Heart left ventricle (tissue), 16 donors: ENCODE measurements around the gene GJD4. TPM values are rescaled to one million over a fixed set of nuclear protein-coding genes. Genes with fewer than 3 reads are reported as not detected.

Experiments
- ATAC-seq, 4 donors: fragments of 200-7000 bp; cut with Tn5 transposase; one replicate each; pipeline ENCODE4 v1.9.1; 2020 to 2022; ENCODE audit warnings: moderate library complexity in 4 of 4, mild to moderate bottlenecking in 3 of 4, moderate number of reproducible peaks in 1 of 4
- DNase-seq, 5 donors: peaks; one replicate each; pipeline ENCODE4 v3.0.0-alpha.2; 2020
- H3K27ac ChIP-seq, 12 donors: fragments of 200-600 bp; sonication (generic) in 4 of 12; one replicate each; pipeline versions ENCODE4 v1.5.0 to v1.8.0; 2016 to 2022; ENCODE audit warnings: mild to moderate bottlenecking in 2 of 12
- H3K27me3 ChIP-seq, 9 donors: fragments of 200-600 bp; sonication (generic) in 2 of 9; one replicate each; pipeline versions ENCODE4 v1.5.1 to v1.8.0; 2016 to 2022; ENCODE audit warnings: mild to moderate bottlenecking in 3 of 9
- H3K36me3 ChIP-seq, 9 donors: fragments of 200-600 bp; sonication (generic) in 2 of 9; one replicate each; pipeline versions ENCODE4 v1.5.0 to v1.8.0; 2018 to 2022; ENCODE audit warnings: mild to moderate bottlenecking in 2 of 9
- H3K4me1 ChIP-seq, 12 donors: fragments of 200-600 bp; sonication (generic) in 4 of 12; one replicate each; pipeline versions ENCODE4 v1.5.0 to v1.8.0; 2016 to 2022; ENCODE audit warnings: mild to moderate bottlenecking in 3 of 12
- H3K4me3 ChIP-seq, 12 donors: fragments of 200-600 bp; sonication (generic) in 4 of 12; one replicate each; pipeline versions ENCODE4 v1.5.0 to v1.8.0; 2017 to 2022; ENCODE audit warnings: mild to moderate bottlenecking in 9 of 12, moderate library complexity in 4 of 12
- H3K9me3 ChIP-seq, 12 donors: fragments of 200-600 bp; sonication (generic) in 4 of 12; one replicate each; pipeline versions ENCODE4 v1.5.0 to v1.8.0; 2016 to 2022; ENCODE audit warnings: mild to moderate bottlenecking in 1 of 12
- CTCF ChIP-seq, 12 donors: fragments of 200-600 bp; sonication (generic) in 4 of 12; IDR thresholded peaks; one replicate each; pipeline versions ENCODE4 v1.5.0 to v1.8.0; 2018 to 2022; ENCODE audit warnings: antibody characterized with exemption in 12 of 12, mild to moderate bottlenecking in 5 of 12
- POLR2A ChIP-seq, 2 donors: fragments of 450-650 bp; IDR thresholded peaks; one replicate each; pipeline ENCODE4 v1.6.1; 2017; ENCODE audit warnings: antibody characterized with exemption in 2 of 2, mild to moderate bottlenecking in 2 of 2, moderate library complexity in 2 of 2
- WGBS, 4 donors: extraction: QIAGEN DNeasy Blood & Tissue Kit in 2 of 4; methylation state at CpG; one replicate each; pipeline versions ENCODE4 v1.1.5 to v1.1.7; 2013 to 2018; 5-methylcytosine and 5-hydroxymethylcytosine counted together
- intact Hi-C, 10 donors: fragments of 100-400 bp; cut with DNase I; formaldehyde crosslinking; loops; one replicate each; pipeline versions ENCODE4 v1.11.1 to v1.14.2; 2022
- polyA plus RNA-seq, 2 donors: library from polyadenylated mRNA; stranded (reverse); fragments of 200-250 nt; gene quantifications; one replicate each; pipeline ENCODE4 v1.2.3, GENCODE V29; 2013
- total RNA-seq, 9 donors: library from RNA; depleted of rRNA in 2 of 9; stranded (reverse); fragments of >200 nt in 2 of 9; fragmentation: NEBNext Ultra II Directional in 3 of 9; extraction: Animal tissue kit (Norgen Biotek cat#: 25700) in 3 of 9; gene quantifications; one replicate each; pipeline versions ENCODE4 v1.1.0 to v1.2.4, GENCODE V29; 2016 to 2023
- donor health status: ischemic (EF 13 %, LVEDD 7.1; RV severe dilation, severe dysfunction).
- donor health status: healthy with polysubstance abuse.
- donor health status: DM: no; HTN: yes; CAD: no.
- donor health status: DM: no; HTN: no; CAD: no.
- donor health status: ischemic (EF 25% LVEDD 6.9; RV normal size, moderate dysfunction).
- donor health status: ischemic (EF 25% LVEDD 5.7; RV mildly dilated, moderate dysfunction).
- donor health status: healthy.
- donor health status: DM: yes; HTN: yes; CAD: no.
- donor health status: ischemic (EF 35%, LVEDD 5.7; RV mildly dilated, moderate dysfunction).
- donor health status: nonischemic (EF 11% LVEDD 7.7; RV severe dilation, severe dysfunction).
- donor health status: DM: yes; HTN: yes; CAD: no.
- donor health status: PGD.
- donor health status: ischemic (EF 29% LVEDD 5.4; RV normal size, mild dysfunction).
- donor health status: nonischemic (EF 23%, LVEDD 6.1; RV moderate dilation, normal function).

Gene GJD4
- total and polyA plus RNA-seq, 11 donors = not detected

DNA sequence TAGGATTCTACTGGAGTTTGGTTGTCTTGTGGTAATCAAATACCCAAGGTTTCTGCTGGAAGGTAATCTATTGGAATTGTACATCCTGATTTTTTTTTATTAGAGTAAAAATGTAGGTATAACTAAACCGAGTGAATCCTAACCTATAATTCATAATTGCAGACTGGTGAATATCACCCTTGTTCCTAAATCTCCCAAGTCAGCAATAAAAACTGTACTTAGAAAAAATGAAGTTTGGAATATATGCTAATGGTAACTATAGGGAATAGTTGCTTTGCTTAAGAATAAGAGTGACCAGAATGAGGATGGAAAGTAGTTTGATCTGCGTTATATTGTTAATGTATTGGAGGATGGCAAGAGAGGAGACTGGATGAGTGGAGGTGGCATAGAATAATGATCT is 47.7 kb downstream of the GJD4 start:
- H3K9me3 ChIP-seq = peaks cover 0 to 7% (median 0%) of the 10 kb centered on the region in 12 donors
- no peak for TF ChIP-seq POLR2A (IDR thresholded peaks at IDR 0.05)
- no peak for TF ChIP-seq CTCF (IDR thresholded peaks at IDR 0.05)
- H3K4me1 ChIP-seq = no peaks in the 10 kb centered on the region
- ATAC-seq (no peak), DNase-seq (no peak)
- no peak overlapping the region for H3K27ac ChIP-seq
- H3K36me3 ChIP-seq = no peaks in the 10 kb centered on the region
- intact Hi-C loops = no loop called here
- WGBS, 4 donors = 89 to 95% (median 92%) methylated on average over 2 of the region's 2 CpGs
- H3K27me3 ChIP-seq = no peaks in the 10 kb centered on the region
- H3K4me3 ChIP-seq = no peak overlapping the region

- Histone ChIP-seq H3K4me1 (no peaks in the 10 kb centered on the region), H3K4me3 (no peak overlapping the region), H3K27ac (no peak overlapping the region), H3K36me3 (no peaks in the 10 kb centered on the region), H3K27me3 (no peaks in the 10 kb centered on the region), H3K9me3 (peaks cover 0 to 7% (median 0%) of the 10 kb centered on the region in 12 donors)
- TF ChIP-seq CTCF (IDR thresholded peaks at IDR 0.05) (no peak), POLR2A (IDR thresholded peaks at IDR 0.05) (no peak)
- intact Hi-C loops = no loop called here
- DNase-seq (no peak), ATAC-seq (no peak)
- 93 to 95% (median 94%) methylated on average over 5 of the region's 5 CpGs for WGBS, 4 donors
Measured at GRCh38 chr10:35657621-35658020, 52.5 kb downstream of the GJD4 start.

Other genes starting within 250 kb of the GJD4 start
- 10 to 100 TPM in 3 of 9 donors, 1 to 10 TPM in 6; 4.0 to 17.1 (median 7.8) TPM for gene FZD8, start 37.0 kb downstream of the GJD4 start, total RNA-seq
- gene FZD8, start 37.0 kb downstream of the GJD4 start, polyA plus RNA-seq = 1 to 10 TPM; 1.9 to 8.0 TPM